Erythroblast (primary cell): ENCODE results near the gene XIST.

Source experiments
- GATA1 ChIP-seq: IDR thresholded peaks from 2 replicates; pipeline ENCODE4 v1.6.1; 2011; ENCODE audit warnings: low read depth, mild to moderate bottlenecking, control low read depth, low read length, moderate library complexity
- POLR2A ChIP-seq: IDR thresholded peaks from 2 replicates; pipeline ENCODE4 v1.6.1; 2011; ENCODE audit warnings: mild to moderate bottlenecking, low read length

DNA sequence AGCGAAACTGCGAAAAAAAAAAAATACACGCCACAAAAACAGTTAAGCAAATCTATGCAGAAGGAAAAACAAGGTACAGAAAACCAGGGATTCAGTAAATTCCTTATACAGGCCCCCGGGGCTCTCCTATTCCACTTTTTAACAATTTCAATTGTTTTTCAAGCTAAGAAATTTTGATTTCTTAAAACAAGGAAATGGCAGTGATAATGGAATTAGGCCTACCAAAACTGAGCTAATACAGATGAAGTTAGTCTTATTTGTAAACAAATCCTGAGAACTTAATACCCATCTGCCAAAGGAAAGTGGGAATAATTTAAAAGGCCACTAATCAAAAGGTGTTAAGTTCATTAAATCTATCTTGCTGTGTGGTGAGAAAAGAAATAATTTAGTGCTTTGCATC is 20.2 kb downstream of the XIST start:
- no peak for TF ChIP-seq POLR2A
- TF ChIP-seq GATA1, result no peak
